Spleen (tissue), 7 donors: ENCODE measurements around the gene MAN1A2.

Experiments used
- CTCF ChIP-seq, 11 experiments: fragments of 200-600 bp in 7 of 11; fragments of 450-650 bp in 4 of 11; sonication (generic) in 4 of 11; IDR thresholded peaks in 8 of 11; conservative IDR thresholded peaks in 3 of 11; 1 replicate in 7 of 11; 2 replicates in 4 of 11; pipeline versions ENCODE4 v1.4.0 to v1.8.0; 2016 to 2021; ENCODE audit warnings: antibody characterized with exemption in 11 of 11, inconsistent platforms in 4 of 11, mild to moderate bottlenecking in 1 of 11
- POLR2A ChIP-seq, 3 donors: fragments of 450-650 bp; IDR thresholded peaks; one replicate each; pipeline ENCODE4 v1.5.1; 2017; ENCODE audit warnings: antibody characterized with exemption in 3 of 3, mild to moderate bottlenecking in 1 of 3
- donor health status: DM: no; HTN: no; CAD: no; lungs with moderate emphysema.
- donor health status: DM: no; HTN: no; CAD: no.
- donor health status: DM: no; HTN: no; CAD: no.

- TF ChIP-seq CTCF (IDR thresholded peaks at IDR 0.05 in 8 of 11, conservative IDR thresholded peaks at IDR 0.05 in 3 of 11) (no peak), POLR2A (IDR thresholded peaks at IDR 0.05) (no peak)
Measured at GRCh38 chr1:117479086-117479485, 111.8 kb downstream of the MAN1A2 start.
